ENCODE data around the gene EVC2.
A peak's percentile ranks its signal among the peaks of the same experiment; 100 is the strongest.
"Not testable (repeated sequence)": the region's sequence is repeated elsewhere in the genome, so short reads cannot be mapped to it uniquely, and the experiment has no call there.

The EVC2 gene

DNA sequence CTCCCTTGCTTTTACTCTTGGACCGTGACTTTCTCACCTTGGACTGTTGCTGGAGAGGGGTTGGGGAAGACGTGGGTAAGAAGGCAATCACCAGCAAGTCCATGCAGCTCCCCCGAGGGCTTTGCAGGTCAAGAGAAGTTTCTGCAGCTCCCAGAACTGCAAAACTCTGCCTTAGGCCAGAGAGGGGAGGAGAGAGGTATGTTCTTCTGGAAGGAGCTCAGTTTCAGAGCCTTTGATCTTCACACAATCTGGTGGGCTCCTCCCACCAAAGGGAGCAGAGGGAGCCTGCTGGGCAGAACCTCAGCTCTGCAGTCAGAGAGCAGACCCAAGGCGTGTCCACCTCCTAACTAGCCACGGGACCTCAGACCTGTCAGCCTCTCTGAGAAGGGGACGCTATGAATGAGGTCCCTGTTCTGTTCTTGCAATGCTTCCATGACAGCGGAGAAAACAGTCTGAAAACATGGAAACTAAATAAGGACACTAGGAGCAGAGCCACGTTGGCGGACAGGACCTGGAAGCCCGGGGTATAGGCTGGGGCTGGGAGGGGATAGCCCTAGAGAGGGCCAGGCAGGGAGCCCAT, 92.8 kb downstream of the EVC2 start:
- no peak for DNase-seq

DNA sequence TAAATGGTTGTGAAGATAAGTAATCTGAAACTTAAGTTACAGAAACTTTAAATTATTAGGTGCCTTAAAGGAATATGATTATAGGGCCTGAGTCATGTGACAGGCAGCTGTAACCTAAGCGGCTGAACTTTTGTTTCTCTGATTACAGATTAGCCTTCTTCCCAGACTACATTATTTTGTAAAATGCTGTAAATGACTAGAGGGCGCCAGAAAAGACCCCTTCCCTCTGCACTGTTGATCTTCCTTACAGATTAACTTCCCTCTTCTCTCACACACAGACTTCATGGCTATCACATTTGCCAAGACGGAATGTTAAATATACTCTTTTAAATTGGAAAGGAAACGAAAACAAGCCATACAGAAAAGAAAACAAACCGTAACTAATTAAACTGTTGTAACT, 96.6 kb downstream of the EVC2 start:
- peak; percentile 37 for DNase-seq

DNA sequence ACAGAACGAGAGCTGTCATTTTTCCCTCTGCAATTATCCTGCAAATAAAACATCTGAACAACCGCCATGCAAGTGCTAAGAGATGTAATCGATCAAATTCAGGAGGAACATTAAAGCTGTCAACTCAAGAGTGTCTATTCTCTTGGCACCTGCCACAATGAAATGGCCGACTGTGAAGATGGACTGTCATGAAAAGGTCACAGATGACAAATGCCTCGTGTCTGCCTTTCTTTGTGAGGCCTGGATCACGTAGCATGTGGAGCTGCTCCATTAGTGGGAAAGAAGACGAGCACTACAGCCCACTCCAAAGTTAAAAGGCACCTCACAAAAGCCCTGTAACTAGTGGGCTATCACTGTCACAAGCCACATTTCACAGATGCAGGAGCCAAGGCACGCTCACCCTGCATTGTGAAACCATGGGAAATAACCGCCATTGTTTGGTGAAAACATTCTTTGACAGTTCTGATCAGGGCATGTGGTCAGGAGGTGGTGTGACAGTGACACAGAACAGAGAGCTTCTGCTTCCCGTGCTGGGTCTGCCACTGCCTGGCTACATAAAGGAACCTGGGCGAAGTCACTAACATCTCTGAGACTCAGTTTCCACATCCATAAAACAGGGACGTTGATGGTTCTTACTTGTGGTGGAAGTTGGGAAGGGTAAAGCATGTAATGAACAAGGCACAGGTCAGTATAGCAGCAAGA, 98.9 kb downstream of the EVC2 start:
- peak; percentile 80 for DNase-seq

DNA sequence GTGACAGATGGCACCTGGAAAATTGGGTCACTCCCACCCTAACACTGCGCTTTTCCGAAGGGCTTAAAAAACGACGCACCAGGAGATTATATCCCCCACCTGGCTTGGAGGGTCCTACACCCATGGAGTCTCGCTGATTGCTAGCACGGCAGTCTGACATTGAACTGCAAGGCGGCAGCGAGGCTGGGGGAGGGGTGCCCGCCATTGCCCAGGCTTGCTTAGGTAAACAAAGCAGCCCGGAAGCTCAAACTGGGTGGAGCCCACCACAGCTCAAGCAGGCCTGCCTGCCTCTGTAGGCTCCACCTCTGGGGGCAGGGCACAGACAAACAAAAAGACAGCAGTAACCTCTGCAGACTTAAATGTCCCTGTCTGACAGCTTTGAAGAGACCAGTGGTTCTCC, 114.5 kb downstream of the EVC2 start:
- not testable (repeated sequence) for DNase-seq

DNA sequence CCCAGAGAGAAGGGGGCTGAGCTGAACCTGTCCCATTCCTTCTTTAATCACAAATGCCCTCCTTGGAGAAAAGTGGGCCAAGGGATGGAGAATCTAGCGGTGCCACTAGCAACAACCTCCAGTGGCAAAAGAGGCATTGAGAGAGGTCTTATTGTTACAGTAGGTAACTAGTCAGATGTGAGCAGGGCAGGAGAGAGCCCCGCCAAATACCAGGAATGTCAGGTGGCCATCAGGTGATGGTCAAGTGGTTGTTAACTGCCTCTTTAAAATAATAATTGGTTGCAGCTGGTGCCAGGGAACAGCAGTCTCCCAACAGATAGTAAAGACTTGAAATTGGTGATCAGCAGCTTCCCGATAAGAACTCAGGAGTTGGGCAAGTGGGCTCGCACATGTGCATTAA, 116.1 kb downstream of the EVC2 start:
- no peak for DNase-seq

DNA sequence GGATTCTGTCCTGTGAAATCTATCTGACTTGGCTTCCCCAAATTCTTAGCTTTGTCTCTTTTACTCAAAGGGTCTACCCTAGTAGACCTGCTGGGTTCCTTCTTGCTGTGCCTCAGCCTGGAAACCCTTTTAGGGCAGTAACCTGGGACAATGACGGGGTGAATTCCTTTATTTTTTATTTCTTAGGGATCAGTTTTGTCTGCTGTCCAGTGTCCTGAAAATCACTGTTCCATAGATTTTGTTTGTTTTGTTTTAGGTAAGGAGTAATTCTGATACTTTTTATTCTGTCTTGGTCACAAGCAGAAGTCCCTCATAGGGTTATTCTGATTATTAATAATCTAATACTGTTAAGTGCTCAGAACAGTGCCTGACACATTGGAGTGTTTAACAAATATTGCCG, 118.9 kb downstream of the EVC2 start:
- DNase-seq = no peak

DNA sequence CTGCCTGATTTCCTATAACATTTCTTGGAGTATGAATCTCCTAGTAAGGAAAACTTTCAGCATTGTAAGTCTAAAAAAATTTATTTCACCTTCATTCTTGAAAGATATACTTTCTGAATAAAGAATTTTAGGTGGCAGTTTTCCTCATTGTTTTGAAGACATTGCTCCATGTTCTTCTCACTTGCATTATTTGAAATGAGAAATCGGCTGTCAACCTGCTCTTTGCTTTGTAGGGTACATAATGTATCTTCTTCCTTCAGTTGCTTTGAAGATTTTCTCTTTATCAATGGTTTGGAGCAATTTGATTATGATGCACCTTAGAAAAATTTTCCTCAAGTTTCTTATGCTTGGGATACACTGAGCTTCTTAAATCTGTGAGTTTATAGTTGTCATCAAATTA, 120.3 kb downstream of the EVC2 start:
- no peak for DNase-seq

DNA sequence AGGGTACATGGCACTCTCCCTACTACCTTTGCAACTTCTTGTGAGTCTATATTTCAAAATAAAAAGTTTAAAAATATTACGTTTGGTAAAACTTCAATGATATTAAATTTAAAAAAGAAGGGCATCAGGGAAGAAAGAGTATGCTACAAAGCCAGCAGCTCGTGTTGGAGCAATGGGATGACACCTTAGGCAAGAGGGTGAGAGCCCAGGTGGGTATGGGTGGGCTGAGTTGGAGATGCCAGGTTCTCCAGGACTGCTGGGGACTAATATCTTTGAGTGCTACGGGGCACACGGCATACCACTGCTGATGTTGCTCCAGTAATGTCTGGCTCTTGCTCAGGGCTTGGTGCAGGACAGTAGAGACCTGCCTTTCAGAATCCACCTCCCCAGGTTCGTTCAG, 132.4 kb downstream of the EVC2 start:
- no peak for DNase-seq

DNA sequence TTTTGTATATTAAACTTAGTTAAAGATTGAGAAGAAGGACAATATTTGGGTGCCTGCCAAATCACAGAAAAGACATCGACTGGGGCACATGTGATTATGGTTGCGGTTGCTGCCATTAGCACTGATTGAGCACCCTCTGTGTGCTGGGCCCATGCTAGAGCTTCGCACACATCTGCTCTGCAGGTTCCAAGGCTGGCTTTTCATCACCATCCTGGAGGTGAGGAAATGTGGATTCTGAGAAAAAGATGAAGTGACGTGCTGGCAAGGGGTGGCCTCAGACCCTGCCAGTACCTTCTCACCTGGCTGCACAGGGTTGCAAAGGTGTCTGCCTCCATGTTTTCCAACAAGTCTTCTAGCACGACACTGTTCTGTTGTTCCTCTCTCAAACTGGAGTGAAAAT, 134.0 kb downstream of the EVC2 start:
- no peak for DNase-seq

DNA sequence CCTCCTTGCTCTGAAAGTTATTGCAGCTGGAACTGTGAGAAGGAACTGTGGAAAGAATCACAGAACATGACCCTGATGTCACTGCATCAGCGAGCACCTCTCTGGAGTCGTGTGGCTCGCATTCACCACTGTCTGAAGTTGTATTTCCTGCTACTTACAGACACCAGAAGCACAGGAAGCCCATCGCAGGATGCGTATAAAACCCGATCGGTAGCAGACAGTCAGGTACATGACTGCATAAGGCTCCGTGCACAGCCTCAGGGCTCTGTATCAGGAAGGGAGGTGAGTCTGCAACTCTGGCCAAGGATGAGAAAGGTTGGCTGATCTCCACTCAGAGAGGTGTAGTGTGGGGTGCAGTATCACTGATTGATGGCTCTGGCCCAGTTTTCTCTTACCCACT, 134.4 kb downstream of the EVC2 start:
- no peak for DNase-seq

DNA sequence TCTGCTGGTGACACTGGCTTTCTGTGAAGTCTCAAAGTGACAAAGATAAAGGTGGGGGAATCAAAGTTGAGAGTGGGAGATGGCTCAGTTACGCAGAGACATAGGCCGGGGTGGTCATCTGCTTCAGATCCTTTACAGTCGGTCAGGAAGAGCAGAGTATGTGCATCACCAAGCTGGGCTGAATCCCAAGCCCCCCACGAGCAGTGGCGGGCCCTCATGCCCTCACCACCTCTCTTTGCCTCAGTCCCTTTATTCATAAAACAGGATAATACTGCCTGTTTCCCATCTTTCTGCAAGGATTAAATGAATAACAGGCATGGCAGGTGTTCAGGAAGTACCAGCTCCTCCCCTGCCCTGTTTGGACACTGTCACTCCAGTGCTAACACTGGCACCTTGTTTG, 135.6 kb downstream of the EVC2 start:
- no peak for DNase-seq

DNA sequence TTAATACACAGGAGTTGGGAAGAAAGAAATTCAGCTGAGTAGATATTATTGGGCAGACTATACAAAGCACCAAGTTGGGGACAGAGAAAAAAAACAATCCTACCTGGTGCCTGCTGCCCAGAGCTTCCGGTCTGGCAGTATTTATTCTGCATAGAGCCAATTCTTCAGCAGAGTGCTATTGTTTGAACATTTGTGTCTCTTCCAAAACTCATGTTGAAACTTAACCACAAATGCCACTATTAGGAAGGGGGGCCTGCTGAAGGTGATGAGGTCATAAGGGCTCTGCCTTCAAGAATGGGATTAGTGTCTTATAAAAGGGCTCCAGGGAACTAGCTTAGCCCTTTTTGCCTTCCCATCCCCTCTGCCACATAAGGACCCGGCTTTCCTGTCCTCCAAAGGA, 136.2 kb downstream of the EVC2 start:
- no peak for DNase-seq

DNA sequence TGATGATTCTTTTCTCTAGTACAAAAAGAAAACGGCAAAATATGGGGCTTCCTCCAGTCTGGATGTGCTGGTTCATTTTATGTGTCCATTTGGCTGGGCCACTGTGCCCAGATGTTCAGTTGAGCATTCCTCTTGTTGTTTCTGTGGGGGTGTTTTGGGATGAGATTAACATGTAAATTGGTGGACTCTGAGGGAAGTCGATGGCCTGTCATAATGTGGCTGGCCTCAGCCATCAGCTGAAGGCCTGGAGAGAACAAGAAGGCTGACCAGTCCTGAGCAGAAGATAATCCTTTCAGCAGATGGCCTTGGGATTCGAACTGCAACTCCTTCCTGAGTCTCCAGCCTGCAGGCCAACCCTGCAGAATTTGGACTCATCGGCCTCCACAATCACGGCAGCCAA, 136.7 kb downstream of the EVC2 start:
- no peak for DNase-seq

DNA sequence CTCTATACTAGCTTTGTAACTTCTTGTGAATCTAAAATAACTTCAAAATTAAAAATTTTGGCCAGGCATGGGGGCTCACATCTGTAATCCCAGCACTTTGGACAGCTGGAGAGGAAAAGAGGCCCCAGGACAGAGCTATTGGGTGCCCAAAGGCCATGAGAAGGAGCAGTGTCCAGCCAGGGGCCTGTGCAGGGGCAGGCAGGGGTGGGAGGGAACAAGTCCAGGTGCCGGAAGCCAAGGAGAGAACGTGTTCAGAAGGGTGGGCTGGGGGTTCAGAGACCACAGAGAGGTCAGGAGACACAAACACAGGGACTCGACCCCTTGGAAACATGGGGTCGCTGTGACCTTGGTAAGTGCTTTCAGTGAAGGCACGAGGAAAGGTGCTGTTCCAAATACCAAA, 138.9 kb downstream of the EVC2 start:
- no peak for DNase-seq

DNA sequence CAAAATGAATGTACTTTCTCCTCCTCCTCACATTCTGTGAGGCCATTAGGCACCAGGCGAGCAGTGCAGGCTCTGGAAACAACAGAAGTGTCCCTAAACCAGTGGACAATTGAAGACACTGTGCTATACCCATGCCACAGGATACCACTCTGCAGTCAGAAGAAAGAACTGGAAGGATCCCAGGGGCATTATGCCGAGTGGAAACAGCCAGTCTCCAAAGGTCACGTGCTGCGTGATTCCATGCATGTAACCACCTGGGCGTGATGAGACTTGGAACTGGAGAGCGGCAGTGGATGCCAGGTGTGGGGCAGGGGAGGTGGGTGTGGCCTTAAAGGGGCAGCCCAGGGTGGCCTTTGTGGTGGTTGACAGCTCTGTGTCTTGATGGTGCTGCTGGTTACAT, 139.4 kb downstream of the EVC2 start:
- DNase-seq = no peak

DNA sequence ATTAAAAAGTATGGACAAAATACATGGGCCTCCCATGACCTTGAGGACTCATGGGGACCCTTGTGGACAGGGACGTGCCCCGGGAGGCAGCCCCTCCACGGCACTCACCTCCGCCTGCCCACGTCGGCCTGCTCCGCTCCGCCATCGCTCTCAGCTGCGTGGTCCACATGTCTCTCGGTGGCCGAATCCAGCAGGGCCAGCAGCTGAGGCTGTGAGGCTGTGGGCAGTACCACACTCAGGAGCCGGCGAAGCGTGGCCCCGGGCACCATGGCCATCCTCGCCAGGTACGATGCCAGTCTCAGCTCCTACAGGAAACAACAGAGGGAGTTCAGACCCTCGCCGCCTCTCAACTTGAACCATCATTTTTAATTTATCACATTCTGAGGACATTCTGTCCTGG, 140.0 kb downstream of the EVC2 start:
- no peak for DNase-seq

DNA sequence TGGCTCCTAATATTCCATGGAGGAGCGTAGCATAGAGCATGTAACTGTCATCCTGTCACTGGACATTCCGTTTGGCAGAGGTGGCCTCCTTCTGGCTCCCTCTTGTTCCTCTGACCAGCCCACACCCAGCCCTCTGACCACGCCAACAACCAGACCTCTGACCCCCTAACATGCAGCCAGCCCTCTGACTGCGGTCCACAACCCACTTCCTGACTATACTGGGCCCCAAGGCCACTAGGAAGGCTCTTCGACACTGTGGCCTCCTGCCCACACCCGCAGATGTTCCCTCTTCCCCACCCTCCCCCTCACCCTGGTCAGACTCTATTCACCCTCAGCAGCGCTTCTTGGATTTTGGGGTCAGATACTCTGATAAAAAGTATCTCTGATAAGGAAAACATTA, 141.4 kb downstream of the EVC2 start:
- no peak for DNase-seq

DNA sequence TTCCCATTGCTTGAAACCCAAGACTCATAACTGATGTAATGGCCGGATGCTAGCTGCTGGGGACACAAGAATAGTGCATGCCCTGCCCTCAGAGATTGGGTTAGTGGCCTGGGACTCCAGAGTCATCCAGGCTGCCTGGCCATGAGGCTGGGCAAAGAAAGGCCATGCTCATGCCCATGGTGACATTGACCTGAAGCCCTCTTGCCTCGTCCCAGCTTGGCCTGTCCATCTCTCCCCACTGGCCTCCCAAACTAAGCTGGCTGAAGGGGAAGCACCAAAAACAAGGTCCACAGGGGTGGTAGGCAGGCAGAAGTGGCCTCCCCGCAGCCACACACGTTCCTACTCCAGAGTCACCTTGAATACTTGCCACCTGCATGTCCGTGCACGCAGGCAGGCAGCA, 141.8 kb downstream of the EVC2 start:
- no peak for DNase-seq

DNA sequence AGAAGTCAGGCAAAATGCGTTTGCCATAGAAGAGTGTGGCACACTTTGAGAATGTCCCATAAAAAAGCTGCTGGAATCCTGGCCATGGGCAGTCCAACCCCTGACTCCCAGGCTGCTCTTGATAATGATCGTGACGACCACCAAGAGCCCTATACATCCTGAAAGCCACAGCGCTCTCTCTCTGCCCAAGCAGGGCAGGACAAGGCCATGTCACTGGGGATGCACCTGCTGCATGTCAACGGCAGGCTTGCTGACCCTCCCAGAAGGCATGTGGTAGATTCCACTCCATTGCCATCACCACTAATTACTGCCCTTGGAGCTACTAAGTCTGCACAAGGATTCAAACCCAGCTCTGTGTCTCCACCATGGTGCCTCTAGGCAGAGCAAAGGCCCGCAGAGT, 144.5 kb downstream of the EVC2 start:
- DNase-seq = no peak

DNA sequence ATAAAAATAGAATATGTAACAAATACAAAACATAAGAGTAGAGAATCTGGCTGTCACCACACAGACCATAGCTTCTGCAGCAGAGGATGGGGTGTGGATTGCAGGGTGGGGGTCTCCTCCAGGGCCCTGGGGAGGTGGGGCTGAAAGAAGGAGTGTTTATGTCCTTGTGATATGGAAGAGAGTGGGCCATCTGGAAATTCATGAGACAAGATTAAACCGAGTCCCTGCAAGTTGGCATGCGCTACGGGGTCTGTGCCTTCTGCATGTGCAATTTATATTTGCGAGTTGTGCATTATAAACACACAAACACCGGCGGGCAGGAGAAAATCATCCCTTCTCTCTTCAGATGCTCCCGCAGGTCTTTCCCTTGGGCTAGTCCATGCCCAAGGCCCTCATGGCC, 145.9 kb downstream of the EVC2 start:
- DNase-seq = no peak

DNA sequence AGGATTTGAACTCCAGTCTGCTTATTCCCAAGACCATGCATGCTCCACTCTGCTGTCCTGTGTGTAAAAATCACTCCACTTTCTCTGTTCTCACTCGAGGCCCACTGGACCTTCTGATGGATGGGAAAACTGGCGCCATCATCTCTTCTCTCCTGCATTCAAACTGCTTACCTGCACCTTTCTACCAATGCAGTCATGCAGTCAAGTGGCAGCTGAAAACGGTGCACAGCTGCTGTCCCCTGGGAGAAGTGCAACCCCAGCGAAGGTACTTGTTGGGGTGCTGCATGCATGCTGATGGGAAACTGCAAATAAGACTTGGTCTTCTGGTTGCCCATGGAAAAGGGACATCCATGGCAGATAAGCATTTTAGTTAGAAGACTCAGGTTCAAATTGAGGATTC, 147.1 kb downstream of the EVC2 start:
- no peak for DNase-seq

DNA sequence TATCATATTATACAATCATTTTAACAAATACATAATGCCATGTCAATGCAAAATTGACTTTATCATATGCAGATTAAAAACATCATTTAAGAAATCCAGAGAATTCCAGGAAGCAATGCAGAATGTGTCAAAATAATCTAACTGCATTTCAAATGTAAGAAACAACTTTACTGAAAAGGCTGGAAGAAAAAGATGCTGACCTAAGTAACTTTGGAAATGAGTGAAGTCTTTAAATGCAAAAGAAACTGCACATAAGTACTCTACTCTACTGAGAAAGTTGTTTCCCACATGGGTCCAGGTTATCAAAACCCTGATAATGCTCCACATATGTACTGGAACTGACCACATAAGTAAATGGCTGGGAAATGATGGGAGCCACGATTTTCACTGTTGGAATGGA, 149.9 kb downstream of the EVC2 start:
- no peak for DNase-seq

DNA sequence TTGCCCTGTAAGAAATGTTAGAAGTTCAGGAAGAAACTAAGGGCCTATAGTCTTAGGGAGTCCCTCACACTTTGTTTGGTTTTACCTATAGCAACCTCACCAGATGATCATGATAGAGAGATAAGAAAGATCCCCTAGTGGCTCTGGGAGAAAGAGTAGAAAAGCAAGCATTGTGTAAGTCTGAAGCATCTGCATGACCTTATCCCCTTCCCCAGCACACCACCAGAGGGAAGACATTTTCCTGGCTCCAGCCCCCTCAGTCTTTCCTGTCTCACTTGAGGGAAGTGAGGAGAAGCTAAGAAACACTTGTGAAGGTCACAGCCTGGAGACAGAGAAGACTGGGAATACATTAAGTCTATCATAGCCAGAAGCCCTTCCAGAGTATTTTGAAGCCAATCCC, 154.0 kb downstream of the EVC2 start:
- no peak for DNase-seq

DNA sequence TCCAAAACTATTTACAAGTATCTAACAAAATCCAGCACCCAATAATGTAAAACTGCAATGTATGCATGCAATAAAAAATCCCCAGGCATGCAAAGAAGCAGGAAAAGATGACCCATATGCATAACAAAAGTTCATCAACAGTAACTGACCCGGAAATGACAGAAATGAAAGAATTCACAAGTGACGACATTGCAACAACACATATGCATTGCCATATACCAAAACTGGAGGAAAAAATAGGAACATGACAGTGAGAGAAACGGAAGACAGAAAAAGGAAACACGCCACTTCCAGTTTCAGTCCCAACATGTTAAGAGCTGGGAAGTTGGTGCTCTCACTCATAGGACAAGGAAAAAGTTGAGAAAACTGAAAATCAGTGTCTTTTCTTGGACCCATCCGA, 154.6 kb downstream of the EVC2 start:
- no peak for DNase-seq

DNA sequence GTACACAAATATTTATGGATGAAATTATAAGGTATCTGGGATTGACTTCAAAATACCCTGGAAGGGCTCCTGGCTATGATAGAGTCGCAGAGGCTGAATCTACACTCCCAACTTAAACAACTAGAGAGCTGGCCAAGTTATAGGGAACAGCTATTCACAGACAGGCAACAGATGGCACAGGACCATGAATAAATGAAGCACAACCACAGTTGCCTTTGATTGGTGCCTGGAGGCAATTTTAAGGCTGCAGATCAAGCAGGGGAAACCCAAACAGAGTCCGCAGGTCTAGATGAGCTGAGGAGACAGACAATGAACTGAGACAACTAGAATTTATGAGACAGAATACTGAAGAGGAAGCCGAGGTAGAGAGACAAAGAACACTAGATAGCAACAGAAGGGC, 155.9 kb downstream of the EVC2 start:
- DNase-seq = no peak
